Tracheal epithelial cell (primary cell): Measurements from ENCODE around the gene CFAP47. TPM values are rescaled to one million over a fixed set of nuclear protein-coding genes. Genes with fewer than 3 reads are reported as not detected.

Source experiments
- total RNA-seq: library from RNA; depleted of rRNA; stranded (reverse); fragments of >200 nt; gene quantifications from 2 replicates; pipeline ENCODE4 v1.2.1, GENCODE V29; 2014

The CFAP47 gene
- total RNA-seq, result under 0.01 TPM in 1 of 2 replicates, not detected in the other

GRCh38 chrX:35919536-35920309, at the start of gene CFAP47:
Gene CFAP47, plus strand, starts transcription at chrX:35919734. Its CDS starts 66 bp downstream, at chrX:35919800.

Other genes with a start within 250 kb of the CFAP47 start
- gene MAGEB16, start 121.4 kb upstream of the CFAP47 start, total RNA-seq, result not detected in 2 replicates